Upper lobe of right lung (tissue), 1 donor: ENCODE data around the gene TASL. TPM values are rescaled to one million over a fixed set of nuclear protein-coding genes. Genes with fewer than 3 reads are reported as not detected.
A peak's percentile ranks its signal among the peaks of the same experiment; 100 is the strongest.

Experiments
- ATAC-seq: fragments of 200-7000 bp; cut with Tn5 transposase; one replicate; pipeline ENCODE4 v1.9.1; 2020; ENCODE audit warnings: mild to moderate bottlenecking, moderate library complexity
- DNase-seq: peaks from one replicate; pipeline ENCODE4 v3.0.0-alpha.2; 2020
- H3K27ac ChIP-seq: fragments of 200-600 bp; one replicate; pipeline ENCODE4 v1.8.0; 2022
- H3K27me3 ChIP-seq: fragments of 200-600 bp; one replicate; pipeline ENCODE4 v1.8.0; 2022; ENCODE audit warnings: mild to moderate bottlenecking
- H3K36me3 ChIP-seq: fragments of 200-600 bp; one replicate; pipeline ENCODE4 v1.8.0; 2022
- H3K4me1 ChIP-seq: fragments of 200-600 bp; one replicate; pipeline ENCODE4 v1.8.0; 2022
- H3K4me3 ChIP-seq: fragments of 200-600 bp; one replicate; pipeline ENCODE4 v1.8.0; 2022; ENCODE audit warnings: mild to moderate bottlenecking
- H3K9me3 ChIP-seq: fragments of 200-600 bp; one replicate; pipeline ENCODE4 v1.8.0; 2022
- CTCF ChIP-seq: fragments of 200-600 bp; IDR thresholded peaks from one replicate; pipeline ENCODE4 v1.8.0; 2022; ENCODE audit warnings: antibody characterized with exemption
- intact Hi-C: fragments of 100-400 bp; cut with DNase I; formaldehyde crosslinking; loops from one replicate; pipeline ENCODE4 v1.11.0; 2022
- total RNA-seq: library from RNA; stranded (reverse); fragmentation: NEBNext Ultra II Directional; extraction: Animal tissue kit (Norgen Biotek cat#: 25700); gene quantifications from one replicate; pipeline ENCODE4 v1.2.1, GENCODE V29; 2021
- donor health status: DM: no; HTN: yes; CAD: no; lungs with severe emphysema.

The TASL gene
- total RNA-seq, 1 donor from 2014 or later, result 4.0 TPM

DNA sequence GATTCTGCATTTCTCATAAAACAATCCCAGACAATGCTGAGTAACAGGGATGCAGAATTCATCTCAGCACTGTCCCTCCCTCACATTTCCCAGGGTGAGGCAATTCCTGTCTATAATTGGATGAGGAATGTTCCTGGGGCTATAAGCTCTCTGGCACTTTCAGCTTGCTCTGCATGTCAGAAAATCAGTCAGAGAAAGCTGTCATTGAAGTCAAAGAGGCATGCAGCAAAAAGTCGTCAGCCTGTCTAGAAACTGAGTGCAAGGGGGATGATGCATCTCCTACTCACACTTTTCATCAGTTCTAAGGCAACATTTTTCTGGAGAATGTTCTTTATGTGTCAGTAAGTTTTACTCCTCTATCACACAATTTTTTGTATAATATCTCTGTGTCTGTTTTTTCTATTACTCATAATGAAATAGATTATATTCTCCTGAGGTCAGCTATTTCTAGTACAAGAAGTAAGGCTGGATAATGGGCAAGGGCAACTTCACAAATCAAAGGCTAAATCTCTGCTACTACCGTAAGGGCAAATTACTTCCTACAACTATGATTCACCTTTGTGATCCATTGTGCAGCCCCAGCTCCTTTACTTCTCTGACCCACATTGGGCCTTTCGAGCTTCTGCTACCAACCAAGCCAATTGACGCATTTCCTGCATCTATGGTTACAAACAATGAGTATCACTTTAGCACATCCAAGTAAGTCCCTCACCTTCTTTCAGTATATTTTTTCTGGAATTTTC lies 56.0 kb downstream of the TASL start:
- TF ChIP-seq CTCF, result no peak
- Histone ChIP-seq H3K9me3 (no peaks in the 10 kb centered on the region), H3K27ac (no peak overlapping the region), H3K4me1 (no peaks in the 10 kb centered on the region), H3K4me3 (no peak overlapping the region), H3K36me3 (no peaks in the 10 kb centered on the region), H3K27me3 (no peaks in the 10 kb centered on the region)
- intact Hi-C loops, result no loop called here
- DNase-seq, result no peak
- ATAC-seq, result no peak

DNA sequence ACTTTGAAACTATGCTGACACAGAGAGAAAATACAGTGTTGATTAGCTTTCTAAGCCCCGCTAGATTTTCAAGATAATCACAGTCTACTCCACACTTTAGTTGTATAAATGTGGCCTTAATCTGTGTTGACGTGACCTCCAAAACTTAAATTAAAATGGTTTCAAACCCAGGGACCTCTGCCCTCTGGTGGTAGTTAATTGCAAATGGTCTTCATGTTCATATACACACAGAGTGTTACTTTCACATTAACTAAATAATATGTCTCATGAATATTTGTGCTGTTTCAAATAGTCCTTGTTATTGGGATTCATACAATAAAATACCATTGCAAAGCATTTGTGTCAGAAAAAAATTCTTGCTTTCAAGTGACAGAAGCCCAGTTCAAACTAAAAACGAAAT lies 64.3 kb downstream of the TASL start:
- H3K36me3 ChIP-seq, result no peaks in the 10 kb centered on the region
- intact Hi-C loops, result no loop called here
- no peak for DNase-seq

More for the DNA sequence above, 64.3 kb downstream of the TASL start:
- Histone ChIP-seq H3K9me3 (no peaks in the 10 kb centered on the region), H3K27me3 (no peaks in the 10 kb centered on the region), H3K4me3 (no peak overlapping the region), H3K27ac (no peak overlapping the region), H3K4me1 (no peaks in the 10 kb centered on the region)
- TF ChIP-seq CTCF, result peak; percentile 39
- ATAC-seq, result no peak

Other genes with a start within 250 kb of the TASL start
- gene GK, start 75.7 kb upstream of the TASL start, total RNA-seq, result 48.3 TPM